NCI-H510A (cell line): ENCODE results near the gene PTBP1.

Source experiments
- DNase-seq: peaks from one replicate; lab custom pipeline; 2025; lab: John Stamatoyannopoulos, UW

The PTBP1 gene

GRCh38 chr19:797528-798414 lies 519 bp downstream of the PTBP1 start:
- peak; percentile 89 for DNase-seq

- no peak for DNase-seq
These were observed 1.3 kb downstream of the PTBP1 start for GRCh38 chr19:798415-799075.

- DNase-seq = no peak
These were observed 2.0 kb downstream of the PTBP1 start for GRCh38 chr19:799076-799881.

GRCh38 chr19:800360-801029 lies 3.2 kb downstream of the PTBP1 start:
- DNase-seq = no peak

- DNase-seq = no peak
These were observed 4.0 kb downstream of the PTBP1 start for GRCh38 chr19:801030-801860.

GRCh38 chr19:801861-802497 lies 4.7 kb downstream of the PTBP1 start:
- no peak for DNase-seq

GRCh38 chr19:802498-803098 lies 5.3 kb downstream of the PTBP1 start:
- no peak for DNase-seq

GRCh38 chr19:803099-803561 lies 5.9 kb downstream of the PTBP1 start:
- no peak for DNase-seq

GRCh38 chr19:803686-804418 lies 6.6 kb downstream of the PTBP1 start:
- no peak for DNase-seq

- DNase-seq = no peak
These were observed 7.3 kb downstream of the PTBP1 start for GRCh38 chr19:804419-805165.

- no peak for DNase-seq
These were observed 7.9 kb downstream of the PTBP1 start for GRCh38 chr19:805166-805551.

- no peak for DNase-seq
These were observed 8.6 kb downstream of the PTBP1 start for GRCh38 chr19:805600-806550.

GRCh38 chr19:806815-807421 lies 9.7 kb downstream of the PTBP1 start:
- no peak for DNase-seq

- no peak for DNase-seq
These were observed 10.6 kb downstream of the PTBP1 start for GRCh38 chr19:807627-808422.

- DNase-seq = no peak
These were observed 11.1 kb downstream of the PTBP1 start for GRCh38 chr19:808423-808775.
